ENCODE measurements around the gene ITFG2. TPM values are rescaled to one million over a fixed set of nuclear protein-coding genes. Genes with fewer than 3 reads are reported as not detected.
A peak's percentile ranks its signal among the peaks of the same experiment; 100 is the strongest.

The ITFG2 gene
- total RNA-seq, 1 donor from 2014 or later = 17.6 TPM

DNA sequence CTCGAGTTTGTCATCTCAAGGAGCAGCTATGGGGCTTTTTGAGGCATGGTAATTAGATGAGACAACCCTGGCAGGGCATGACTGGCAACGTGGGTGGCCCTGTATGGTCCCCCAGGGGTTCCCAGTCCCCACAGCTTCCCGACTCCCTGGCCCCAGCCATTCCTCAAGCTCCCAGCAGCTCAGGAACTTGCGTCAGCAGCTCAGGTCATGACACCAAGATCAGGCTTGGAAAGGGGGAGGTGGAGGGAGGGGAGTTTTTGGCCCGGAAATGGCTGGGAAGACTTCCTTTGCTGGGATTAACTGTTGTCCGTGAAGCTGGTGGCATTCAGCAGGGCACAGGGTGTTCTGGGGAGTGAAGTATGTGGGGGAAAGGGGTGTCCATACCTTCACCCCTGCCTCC is 32.8 kb downstream of the ITFG2 start:
- no peak for TF ChIP-seq CTCF (IDR thresholded peaks at IDR 0.05; ENCODE audit: insufficient read depth, low read length, severe bottlenecking)
- FAIRE-seq = no peak
- H3K27me3 ChIP-seq (ENCODE audit: control insufficient read depth, insufficient read depth, low read length) = no peaks in the 10 kb centered on the region

DNA sequence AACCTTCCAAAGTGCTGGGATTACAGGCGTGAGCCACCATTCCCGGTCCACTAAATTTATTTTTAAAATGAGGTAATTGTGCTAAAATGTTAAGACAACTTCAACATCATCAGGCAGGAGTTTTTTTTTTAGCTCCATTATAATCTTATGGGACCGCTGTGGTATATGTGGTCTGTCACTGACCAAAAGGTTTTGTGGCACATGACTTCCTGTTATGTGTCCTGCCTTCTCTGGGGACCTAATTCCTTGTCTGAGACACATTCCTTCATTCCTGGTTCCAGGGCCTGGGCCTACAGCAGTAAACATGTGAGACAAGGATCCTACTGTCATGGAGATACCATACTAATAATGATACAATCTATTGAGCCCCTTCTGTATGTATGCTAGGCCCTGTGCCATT is 39.5 kb downstream of the ITFG2 start:
- H3K36me3 ChIP-seq (ENCODE audit: control insufficient read depth, insufficient read depth, low read length) = no peaks in the 10 kb centered on the region
- H3K4me3 ChIP-seq (ENCODE audit: low read depth, low read length) = no peak overlapping the region
- FAIRE-seq (no peak), DNase-seq (ENCODE audit: low read depth) (no peak)
- no peak for TF ChIP-seq CTCF (IDR thresholded peaks at IDR 0.05; ENCODE audit: insufficient read depth, low read length, severe bottlenecking)
- no peaks in the 10 kb centered on the region for H3K27me3 ChIP-seq (ENCODE audit: control insufficient read depth, insufficient read depth, low read length)

More for the DNA sequence above, 32.8 kb downstream of the ITFG2 start:
- no peak for DNase-seq (ENCODE audit: low read depth)
- Histone ChIP-seq H3K36me3 (ENCODE audit: control insufficient read depth, insufficient read depth, low read length) (peaks cover 2% of the 10 kb centered on the region), H3K4me3 (ENCODE audit: low read depth, low read length) (no peak overlapping the region)

DNA sequence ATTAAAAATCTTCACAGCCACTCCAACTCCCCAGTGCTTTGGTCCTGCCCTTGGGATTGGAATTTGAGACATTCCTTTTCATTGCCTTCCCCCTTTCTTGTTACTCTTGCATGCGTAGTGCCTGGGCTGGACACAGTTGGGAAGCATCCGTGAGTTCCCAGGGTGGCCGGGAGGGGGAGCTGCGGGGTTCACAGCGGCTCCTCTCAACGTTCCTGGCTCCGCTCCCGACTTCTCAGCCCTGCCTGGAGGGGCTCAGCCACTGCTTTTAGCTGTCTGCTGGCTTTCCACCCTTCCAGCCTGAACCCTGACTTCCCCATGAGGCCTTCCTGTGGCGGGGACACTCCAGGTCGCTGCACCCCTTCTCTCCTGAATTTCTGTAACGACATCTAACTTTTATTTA is 41.2 kb downstream of the ITFG2 start:
- peak; percentile 52 for DNase-seq (ENCODE audit: low read depth)
- Histone ChIP-seq H3K36me3 (ENCODE audit: control insufficient read depth, insufficient read depth, low read length) (peaks cover 7% of the 10 kb centered on the region), H3K27me3 (ENCODE audit: control insufficient read depth, insufficient read depth, low read length) (no peaks in the 10 kb centered on the region), H3K4me3 (ENCODE audit: low read depth, low read length) (no peak overlapping the region)
- FAIRE-seq = no peak
- TF ChIP-seq CTCF (IDR thresholded peaks at IDR 0.05; ENCODE audit: insufficient read depth, low read length, severe bottlenecking) = peak; percentile 93

DNA sequence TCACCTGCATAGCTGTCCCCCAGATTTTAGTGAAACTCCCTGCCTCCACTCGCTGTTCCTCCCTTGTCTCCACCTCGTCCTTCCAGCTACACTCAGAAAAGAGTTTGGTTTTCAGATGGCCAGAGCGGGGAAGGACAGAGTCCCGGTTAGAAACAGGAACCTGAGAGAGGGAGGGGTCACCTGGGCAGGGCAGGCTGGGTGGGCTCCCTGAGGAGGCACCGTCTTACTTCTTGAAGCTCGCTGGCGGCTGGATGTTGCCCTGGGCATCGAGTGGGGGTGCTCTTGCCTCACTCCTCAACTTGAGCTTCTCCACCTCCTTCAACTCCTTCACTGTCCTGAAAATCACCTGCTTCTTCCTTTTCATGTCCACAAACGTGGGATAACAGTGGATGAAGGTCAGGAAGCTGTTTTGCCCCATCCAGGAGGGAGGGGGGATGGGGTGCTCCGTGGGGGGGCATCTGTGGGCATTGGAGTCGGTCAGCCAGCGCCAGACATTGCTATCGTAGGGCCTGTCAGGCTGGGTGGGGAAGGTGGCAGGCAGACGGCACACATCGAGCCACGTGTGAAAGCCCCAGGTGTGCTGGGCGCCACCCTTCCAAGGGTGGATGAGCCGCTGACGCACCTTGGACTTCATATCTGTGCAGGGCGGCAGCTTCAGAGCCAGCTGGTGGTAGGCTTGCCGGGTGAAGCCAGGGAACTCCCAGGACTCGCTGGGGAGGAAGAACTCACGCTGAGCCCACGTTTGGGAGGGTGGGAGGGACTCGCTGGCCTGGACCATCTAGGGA is 42.4 kb downstream of the ITFG2 start:
- peaks cover 9% of the 10 kb centered on the region for H3K36me3 ChIP-seq (ENCODE audit: control insufficient read depth, insufficient read depth, low read length)
- DNase-seq (ENCODE audit: low read depth) = no peak
- no peaks in the 10 kb centered on the region for H3K27me3 ChIP-seq (ENCODE audit: control insufficient read depth, insufficient read depth, low read length)
- no peak for FAIRE-seq
- no peak overlapping the region for H3K4me3 ChIP-seq (ENCODE audit: low read depth, low read length)
- no peak for TF ChIP-seq CTCF (IDR thresholded peaks at IDR 0.05; ENCODE audit: insufficient read depth, low read length, severe bottlenecking)

DNA sequence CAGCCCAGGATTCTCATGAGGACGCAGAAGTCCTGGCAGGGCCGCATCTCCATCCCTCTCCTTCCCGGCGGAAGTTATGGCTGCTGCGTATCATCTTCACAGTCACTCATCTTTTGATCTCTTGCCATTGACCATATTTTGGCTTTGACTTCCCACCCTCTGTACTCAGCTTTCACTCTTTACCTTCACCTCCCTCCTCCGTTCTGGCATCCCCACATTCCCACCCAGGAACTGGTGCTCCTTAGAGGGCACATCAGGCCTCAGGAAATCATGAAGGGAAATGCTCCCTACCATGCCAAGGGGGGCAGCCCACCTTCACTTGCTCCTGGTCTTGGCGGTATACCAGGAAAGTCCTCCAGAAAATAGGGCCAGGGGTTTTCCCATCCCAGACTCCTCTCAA is 43.1 kb downstream of the ITFG2 start:
- no peaks in the 10 kb centered on the region for H3K27me3 ChIP-seq (ENCODE audit: control insufficient read depth, insufficient read depth, low read length)
- no peak overlapping the region for H3K4me3 ChIP-seq (ENCODE audit: low read depth, low read length)
- DNase-seq (ENCODE audit: low read depth) = no peak
- H3K36me3 ChIP-seq (ENCODE audit: control insufficient read depth, insufficient read depth, low read length) = peaks cover 9% of the 10 kb centered on the region
- TF ChIP-seq CTCF (IDR thresholded peaks at IDR 0.05; ENCODE audit: insufficient read depth, low read length, severe bottlenecking) = no peak
- FAIRE-seq = peak; percentile 47

DNA sequence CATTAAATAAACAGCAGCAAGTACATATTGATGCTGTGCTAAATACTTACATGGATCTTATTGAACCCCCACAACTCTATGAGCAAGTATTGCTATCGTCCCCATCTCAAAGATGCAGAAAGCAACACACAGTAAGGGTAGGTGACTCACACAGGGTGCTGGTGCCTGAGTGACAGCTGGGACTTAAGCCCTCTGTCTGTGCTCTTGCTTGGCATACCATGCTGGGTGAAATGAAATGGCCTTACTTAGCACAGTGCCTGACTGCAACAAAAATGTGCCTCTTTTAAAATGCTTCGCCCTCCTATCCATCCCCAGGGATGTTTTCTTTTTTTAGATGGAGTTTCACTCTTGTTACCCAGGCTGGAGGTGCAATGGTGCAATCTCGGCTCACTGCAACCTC is 43.6 kb downstream of the ITFG2 start:
- TF ChIP-seq CTCF (IDR thresholded peaks at IDR 0.05; ENCODE audit: insufficient read depth, low read length, severe bottlenecking) = no peak
- Histone ChIP-seq H3K27me3 (ENCODE audit: control insufficient read depth, insufficient read depth, low read length) (no peaks in the 10 kb centered on the region), H3K36me3 (ENCODE audit: control insufficient read depth, insufficient read depth, low read length) (peaks cover 9% of the 10 kb centered on the region), H3K4me3 (ENCODE audit: low read depth, low read length) (no peak overlapping the region)
- DNase-seq (ENCODE audit: low read depth) (no peak), FAIRE-seq (no peak)
